NCI-H2171 treated with DMSO at 0.1 percent for 48 hours (cell line): ENCODE measurements around the gene NEURL3.
A peak's percentile ranks its signal among the peaks of the same experiment; 100 is the strongest.
"Not testable (repeated sequence)": the region's sequence is repeated elsewhere in the genome, so short reads cannot be mapped to it uniquely, and the experiment has no call there.

ENCODE experiments used
- DNase-seq: peaks from one replicate; lab custom pipeline; 2025; lab: John Stamatoyannopoulos, UW

The NEURL3 gene

GRCh38 chr2:96505231-96505889 lies at the start of gene NEURL3:
Gene NEURL3, minus strand, starts transcription at chr2:96505357. Its CDS starts 71 bp downstream, at chr2:96505286.
- DNase-seq, result no peak

GRCh38 chr2:96554293-96555145 lies 49.4 kb upstream of the NEURL3 start:
- DNase-seq, result peak; percentile 61

- not testable (repeated sequence) for DNase-seq
Measured at GRCh38 chr2:96553957-96554292, 48.8 kb upstream of the NEURL3 start.

GRCh38 chr2:96553176-96553956 lies 48.2 kb upstream of the NEURL3 start:
- no peak for DNase-seq

GRCh38 chr2:96552315-96553175 lies 47.4 kb upstream of the NEURL3 start:
- no peak for DNase-seq

GRCh38 chr2:96551605-96552314 lies 46.6 kb upstream of the NEURL3 start:
- no peak for DNase-seq

- DNase-seq, result no peak
Measured at GRCh38 chr2:96550787-96551604, 45.8 kb upstream of the NEURL3 start.

- DNase-seq, result no peak
Measured at GRCh38 chr2:96549967-96550786, 45.0 kb upstream of the NEURL3 start.

- no peak for DNase-seq
Measured at GRCh38 chr2:96549466-96549785, 44.3 kb upstream of the NEURL3 start.

GRCh38 chr2:96548558-96549465 lies 43.7 kb upstream of the NEURL3 start:
- no peak for DNase-seq

- DNase-seq, result no peak
Measured at GRCh38 chr2:96547731-96548171, 42.6 kb upstream of the NEURL3 start.

GRCh38 chr2:96547203-96547641 lies 42.1 kb upstream of the NEURL3 start:
- no peak for DNase-seq

- DNase-seq, result no peak
Measured at GRCh38 chr2:96546797-96547196, 41.6 kb upstream of the NEURL3 start.

GRCh38 chr2:96546321-96546720 lies 41.2 kb upstream of the NEURL3 start:
- no peak for DNase-seq

GRCh38 chr2:96542357-96542977 lies 37.3 kb upstream of the NEURL3 start:
- no peak for DNase-seq

- DNase-seq, result no peak
Measured at GRCh38 chr2:96541398-96542152, 36.4 kb upstream of the NEURL3 start.

- DNase-seq, result no peak
Measured at GRCh38 chr2:96540136-96540535, 35.0 kb upstream of the NEURL3 start.
